GM21447 (cell line): ENCODE results near the gene YWHAE.
"Not testable (repeated sequence)": the region's sequence is repeated elsewhere in the genome, so short reads cannot be mapped to it uniquely, and the experiment has no call there.

Experiments
- ATAC-seq: cut with Tn5 transposase; IDR thresholded peaks from one replicate; pipeline ENCODE4 v1.9.1; 2021; ENCODE audit not compliant: unreplicated experiment

The YWHAE gene

DNA sequence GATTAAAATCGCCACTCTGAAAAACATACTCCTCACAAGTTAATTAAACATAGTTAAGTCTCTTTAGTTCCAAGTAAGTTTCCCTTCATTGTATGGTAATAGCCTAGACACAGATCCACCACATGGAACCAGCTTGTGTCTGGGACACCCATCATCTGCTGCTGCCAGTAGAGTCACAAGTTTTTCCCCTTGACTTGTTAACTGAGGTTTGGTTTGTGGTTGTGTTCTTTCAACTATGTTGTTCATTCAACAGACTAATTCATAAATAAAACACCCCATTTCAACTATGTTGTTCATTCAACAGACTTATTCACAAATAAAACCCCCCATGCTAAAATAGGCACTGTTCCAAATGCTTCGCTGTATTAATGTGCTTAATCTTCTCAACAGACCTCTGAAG lies 24.4 kb downstream of the YWHAE start:
- ATAC-seq, result no peak

DNA sequence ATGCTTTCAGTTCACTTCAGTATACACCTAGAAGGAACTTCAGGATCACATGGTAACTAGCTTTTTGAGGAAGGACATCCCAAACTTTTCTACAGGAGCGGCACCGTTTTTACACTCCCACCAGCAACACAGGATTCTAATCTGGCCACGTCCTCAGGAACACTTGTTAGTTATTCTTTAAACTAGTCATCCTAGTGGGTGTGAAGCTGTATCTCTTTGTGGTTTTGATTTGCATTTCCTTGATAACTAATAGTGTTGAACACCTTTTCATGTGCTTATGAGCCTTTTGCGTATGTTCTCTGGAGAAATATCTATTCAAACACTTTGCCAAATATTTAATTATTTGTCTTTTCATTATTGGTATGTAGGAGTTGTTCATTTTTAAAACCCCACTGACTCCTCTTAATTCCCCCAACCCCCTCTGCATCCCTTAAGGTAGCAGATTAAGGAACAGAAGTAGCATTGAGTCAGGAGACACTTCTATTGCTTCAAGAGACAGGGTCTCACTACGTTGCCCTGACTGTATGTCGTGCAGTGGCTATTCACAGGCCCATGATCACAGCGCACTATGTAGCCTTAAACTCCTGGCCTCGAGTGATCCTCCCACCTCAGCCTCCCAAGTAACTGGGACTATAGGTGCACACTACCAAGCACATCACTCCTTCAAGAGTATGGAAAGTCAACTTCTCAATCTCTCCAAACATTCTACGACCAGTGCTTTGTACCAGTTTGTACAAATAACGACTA lies 25.4 kb downstream of the YWHAE start:
- no peak for ATAC-seq

DNA sequence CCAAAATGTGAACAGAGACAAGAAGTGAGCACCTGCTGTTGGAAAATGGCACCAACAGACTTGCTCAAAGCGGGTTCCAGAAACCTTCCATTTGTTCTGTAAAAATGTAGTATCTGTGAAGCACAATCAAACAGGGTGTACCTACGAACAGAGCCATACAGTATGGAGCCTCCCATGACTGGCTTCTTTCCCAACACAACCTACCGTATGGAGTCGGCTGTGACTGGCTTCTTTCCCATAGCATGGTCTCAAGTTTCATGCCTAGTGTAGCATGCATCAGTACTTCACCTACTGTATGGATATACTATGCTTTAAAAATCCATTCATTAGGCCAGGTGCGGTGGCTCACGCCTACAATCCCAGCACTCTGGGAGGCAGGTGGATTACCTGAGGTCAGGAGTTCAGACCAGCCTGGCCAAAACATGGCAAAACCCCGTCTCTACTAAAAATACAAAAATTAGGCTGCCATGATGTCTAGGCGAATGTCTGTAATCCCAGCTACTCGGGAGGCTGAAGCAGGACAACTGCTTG lies 26.2 kb downstream of the YWHAE start:
- ATAC-seq, result no peak

DNA sequence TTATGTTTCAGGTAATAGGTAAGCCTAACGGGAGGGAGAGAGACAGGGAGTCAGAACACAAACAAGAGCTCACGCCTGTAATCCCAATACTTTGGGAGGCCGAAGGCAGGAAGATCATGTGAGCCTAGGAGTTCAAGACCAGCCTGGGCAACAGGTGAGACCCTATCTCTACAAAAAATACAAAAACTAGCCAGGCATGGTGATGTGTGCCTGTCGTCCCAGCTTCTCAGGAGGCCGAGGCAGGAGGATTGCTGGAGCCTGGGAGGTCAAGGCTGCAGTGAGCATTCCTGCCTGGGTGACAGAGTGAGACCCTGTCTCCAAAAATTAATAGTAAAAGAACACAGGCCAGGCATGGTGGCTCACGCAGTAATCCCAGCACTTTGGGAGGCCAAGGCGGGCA lies 27.4 kb downstream of the YWHAE start:
- no peak for ATAC-seq

DNA sequence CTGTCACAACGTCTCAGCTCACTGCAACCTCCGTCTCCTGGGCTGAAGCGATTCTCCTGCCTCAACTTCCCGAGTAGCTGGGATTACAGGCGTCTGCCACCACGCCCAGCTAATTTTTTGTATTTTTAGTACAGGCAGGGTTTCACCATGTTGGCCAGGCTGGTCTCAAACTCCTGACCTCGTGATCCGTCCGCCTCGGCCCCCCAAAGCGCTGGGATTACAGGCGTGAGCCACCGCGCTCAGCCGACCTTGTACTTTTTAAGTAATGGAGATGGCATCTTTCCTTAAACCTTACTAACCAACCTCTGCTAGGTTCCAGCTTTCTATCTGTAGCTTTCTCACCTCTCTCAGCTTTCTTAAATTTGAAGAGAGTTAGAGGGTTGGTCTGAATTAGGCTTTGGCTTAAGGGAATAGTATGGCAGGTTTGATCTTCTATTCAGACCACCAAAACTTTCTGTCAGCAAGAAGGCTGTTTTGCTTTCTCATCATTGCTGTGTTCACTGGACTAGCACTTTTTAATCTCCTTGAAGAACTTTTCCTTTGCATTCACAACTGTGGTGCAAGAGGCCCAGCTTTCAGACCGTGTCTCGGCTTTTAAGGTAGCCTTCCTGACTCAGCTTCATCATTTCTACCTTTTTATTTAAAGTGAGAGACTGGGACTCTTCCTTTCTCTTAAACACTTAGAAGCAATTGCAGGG lies 28.0 kb downstream of the YWHAE start:
- no peak for ATAC-seq

DNA sequence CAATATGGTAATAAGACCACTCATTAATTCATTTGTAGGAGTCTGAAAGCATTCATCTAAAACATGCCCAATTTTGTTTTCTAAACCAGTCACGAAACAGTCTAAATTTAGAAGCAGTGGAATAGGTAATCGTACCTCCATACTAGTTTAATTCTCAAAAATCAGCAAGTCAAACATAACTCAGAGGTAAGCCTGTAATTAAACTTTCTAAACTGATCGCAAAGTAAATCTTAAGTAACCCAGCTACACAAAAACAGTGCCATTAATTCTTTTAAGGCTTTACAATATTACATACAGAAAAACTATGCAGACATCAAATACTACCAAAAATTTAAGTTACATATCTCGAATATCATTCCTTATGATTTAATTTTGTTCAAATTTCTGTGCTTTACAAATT lies 31.4 kb downstream of the YWHAE start:
- no peak for ATAC-seq

DNA sequence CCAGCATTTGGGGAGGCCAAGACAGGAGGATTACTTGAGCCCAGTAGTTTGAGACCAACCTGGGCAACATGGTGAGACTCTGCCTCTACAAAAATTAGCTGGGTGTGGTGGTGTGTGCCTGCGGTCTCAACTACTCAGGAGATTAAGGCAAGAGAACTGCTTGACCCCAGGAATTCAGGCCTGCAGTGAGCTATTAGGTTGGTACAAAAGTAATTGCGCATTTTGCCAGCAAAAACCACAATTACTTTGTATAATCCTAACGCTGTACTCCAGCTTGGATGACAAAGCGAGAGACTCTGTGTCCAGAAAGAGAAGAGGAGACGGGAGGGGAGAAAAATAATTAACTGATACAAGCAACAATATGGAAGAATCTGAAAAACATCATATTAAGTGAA lies 32.7 kb downstream of the YWHAE start:
- no peak for ATAC-seq

DNA sequence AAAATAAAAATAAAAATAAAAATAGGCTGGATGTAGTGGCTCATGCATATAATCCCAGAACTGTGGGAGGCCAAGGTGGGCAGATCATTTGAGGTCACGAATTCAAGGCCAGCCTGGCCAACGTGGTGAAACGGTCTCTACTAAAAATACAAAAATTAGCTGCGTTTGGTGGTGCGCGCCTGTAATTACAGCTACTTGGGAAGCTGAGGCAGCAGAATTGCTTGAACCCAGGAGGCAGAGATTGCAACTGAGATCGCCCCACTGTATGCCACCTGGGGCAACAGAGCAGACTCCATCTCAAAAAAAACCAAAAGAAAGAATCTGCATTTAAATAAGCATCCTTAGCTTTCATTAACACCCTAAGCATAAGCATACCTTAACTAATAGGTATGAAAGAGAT lies 33.8 kb downstream of the YWHAE start:
- ATAC-seq, result no peak

DNA sequence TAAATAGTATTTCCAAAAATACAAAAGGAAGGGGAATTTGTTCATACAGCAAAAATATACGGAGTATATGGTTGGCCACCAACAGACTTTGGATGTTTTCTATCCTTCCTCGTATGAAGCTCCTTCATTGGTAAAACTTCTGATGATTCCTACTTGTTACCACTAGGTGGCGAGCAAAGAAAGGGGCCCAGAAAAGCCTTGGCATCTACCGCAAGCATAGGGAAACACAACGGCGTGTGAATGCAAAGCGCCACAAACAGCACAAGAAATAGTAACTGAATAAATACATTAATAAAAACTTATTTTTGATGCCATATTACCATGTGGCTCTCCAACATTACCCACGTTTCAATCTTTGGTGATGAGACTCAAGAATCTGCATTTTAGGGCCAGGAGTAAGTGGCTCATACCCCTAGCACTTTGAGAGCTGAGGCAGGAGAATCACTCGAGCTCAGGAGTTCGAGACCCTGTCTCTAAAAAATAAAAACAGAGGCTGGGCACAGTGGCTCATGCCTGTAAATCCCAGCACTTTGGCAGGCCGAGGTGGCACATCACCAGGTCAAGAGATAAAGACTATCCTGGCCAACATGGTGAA lies 34.5 kb downstream of the YWHAE start:
- ATAC-seq, result no peak

DNA sequence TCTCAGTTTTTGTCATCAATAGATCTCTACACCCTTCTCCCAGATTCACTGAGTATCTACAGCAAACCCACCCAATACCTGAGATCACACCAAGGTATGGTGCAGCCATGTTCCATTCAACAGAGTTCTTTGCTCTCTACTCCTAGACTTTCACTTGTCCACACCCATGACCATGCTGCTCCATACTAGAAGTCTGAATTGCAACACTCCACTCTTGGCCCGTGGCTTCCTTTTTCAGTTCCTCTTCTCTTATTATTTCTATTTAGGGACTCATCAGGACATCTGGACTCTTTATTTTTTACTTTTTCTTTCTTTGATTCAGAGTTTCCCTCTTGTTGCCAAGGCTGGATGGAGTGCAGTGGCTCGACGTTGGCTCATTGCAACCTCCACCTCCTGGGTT lies 37.1 kb downstream of the YWHAE start:
- peak; percentile 60 for ATAC-seq

DNA sequence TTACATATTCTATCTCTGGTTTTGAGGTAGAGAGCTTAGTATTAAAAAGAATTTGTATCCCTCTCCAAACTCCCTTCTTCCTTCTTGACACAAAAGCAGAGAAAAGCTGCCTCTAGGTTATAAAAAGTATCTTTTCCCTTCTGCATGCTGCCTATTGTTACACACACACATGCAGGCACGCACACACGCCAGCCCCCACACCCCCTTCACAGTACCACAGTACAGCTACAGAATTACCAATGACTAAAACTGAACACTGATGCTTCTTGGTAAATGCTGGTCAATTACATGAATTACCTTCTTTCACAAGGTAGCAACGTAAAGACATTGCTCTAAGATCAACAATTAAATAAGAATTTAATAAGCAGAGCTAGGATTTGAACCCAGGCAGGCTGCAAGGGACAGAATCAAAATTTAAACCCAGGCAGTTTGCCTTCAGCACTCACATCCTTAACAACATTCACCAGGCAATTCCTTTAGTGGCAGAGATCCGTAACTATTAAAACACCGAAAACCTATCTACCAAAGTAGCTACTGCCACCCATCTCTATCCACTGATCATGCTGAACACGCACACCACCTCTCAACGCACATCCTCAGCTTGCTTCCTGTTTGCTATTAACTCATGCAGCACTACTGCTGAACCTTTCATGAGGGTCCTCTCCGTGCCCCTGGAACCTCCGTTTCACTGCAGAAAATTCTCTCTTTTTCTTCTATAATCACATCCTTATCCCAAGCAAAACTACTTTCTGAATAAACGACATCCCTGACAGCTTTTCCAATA lies 37.8 kb downstream of the YWHAE start:
- ATAC-seq, result no peak

DNA sequence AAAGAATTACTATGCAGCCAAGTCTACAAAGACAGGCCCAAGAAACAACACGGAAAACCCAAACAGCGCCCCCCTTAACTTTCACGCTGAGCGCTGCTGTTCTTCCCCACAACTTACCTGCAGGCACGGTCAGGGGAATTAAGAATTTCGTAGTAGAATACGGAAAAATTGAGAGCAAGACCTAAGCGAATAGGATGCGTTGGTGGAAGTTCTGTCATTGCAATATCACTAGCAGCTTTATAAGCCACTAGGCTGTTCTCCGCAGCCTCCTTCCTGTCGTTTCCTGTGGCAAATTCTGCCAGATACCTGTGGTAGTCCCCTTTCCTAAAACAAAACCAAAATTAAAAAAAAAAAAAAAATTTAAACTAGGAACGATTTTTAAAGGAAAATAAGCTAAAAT lies 39.0 kb downstream of the YWHAE start:
- ATAC-seq, result no peak

DNA sequence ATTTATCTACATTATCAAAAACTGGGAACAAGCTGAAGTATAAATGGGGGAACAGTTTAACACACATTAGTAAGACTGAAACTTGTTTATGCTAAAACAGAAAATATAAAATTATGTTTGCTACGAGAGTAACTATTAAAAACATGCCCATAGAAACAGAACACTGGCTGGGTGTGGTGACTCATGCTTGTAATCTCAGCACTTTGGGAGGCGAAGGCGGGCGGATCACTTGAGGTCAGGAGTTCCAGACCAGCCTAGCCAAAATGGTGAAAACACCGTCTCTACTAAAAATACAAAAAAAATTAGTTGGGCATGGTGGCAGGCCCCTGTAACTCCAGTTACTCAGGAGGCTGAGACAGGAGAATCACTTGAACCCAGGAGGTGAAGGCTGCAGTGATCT lies 39.7 kb downstream of the YWHAE start:
- ATAC-seq, result not testable (repeated sequence)

DNA sequence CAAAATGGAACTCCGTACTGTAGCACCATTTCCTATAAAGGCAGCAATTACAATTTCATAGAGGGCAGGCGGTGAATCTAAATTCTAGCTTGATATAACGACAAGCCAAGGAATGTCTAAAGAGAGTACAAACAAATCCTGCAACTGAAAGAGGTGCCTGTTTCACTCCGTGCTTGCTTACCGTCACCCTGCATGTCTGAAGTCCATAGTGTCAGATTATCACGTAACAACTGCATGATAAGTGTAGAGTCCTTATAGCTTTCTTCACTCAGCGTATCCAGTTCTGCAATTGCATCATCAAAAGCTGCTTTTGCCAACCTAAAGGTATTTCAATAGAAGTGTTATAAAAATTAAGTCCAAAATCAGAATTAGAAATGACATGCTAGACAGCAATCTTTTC lies 46.0 kb downstream of the YWHAE start:
- ATAC-seq, result no peak

DNA sequence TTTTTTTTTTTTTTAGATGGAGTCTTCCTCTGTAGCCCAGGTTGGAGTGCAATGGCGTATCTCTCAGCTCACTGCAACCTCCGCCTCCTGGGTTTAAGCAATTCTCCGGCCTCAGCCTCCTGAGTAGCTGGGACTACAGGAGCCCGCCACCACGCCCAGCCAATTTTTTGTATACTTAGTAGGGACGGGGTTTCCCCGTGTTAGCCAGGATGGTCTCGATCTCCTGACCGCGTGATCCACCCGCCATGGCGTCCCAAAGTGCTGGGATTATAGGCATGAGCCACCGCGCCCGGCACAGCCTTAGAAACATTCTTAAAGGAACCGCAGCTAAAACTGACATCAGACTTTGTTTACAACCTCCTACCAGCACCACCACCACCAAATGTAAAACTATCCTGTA lies 47.5 kb downstream of the YWHAE start:
- ATAC-seq, result not testable (repeated sequence)

DNA sequence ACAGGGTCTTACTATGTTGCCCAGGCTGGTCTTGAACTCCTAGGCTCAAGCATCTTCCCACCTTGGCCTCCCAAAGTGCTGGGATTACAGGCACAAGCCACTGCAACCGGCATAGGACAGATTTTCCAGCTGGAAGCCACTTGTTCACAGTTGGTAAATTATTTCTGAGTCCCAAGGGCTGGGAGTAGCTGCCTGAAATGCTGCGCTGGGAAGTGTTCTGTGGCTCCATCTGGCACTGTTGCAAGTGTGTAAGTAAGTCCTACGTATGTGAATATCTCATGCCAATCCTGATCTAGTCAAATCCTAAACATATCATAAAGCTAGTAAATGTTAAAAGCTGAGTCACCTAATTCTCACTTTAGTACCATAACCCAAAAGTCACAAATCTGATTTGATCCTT lies 48.1 kb downstream of the YWHAE start:
- ATAC-seq, result no peak

DNA sequence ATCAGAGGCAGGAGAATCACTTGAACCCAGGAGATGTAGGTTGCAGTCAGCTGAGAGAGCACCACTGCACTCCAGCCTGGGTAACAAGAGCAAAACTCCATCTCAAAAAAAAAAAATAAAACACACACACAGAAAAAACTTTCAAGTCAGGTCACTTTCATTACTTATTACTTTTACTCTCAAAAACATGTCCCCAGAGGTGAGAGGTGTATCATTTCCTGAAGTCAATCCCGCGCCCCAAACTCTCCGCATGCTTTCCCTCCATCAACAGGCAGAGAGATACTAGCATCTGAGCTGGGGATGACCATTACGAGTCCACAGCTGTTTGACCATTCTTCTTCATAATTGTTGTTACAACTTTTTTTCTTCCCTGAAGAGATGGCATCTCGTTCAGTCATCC lies 48.7 kb downstream of the YWHAE start:
- ATAC-seq, result no peak

DNA sequence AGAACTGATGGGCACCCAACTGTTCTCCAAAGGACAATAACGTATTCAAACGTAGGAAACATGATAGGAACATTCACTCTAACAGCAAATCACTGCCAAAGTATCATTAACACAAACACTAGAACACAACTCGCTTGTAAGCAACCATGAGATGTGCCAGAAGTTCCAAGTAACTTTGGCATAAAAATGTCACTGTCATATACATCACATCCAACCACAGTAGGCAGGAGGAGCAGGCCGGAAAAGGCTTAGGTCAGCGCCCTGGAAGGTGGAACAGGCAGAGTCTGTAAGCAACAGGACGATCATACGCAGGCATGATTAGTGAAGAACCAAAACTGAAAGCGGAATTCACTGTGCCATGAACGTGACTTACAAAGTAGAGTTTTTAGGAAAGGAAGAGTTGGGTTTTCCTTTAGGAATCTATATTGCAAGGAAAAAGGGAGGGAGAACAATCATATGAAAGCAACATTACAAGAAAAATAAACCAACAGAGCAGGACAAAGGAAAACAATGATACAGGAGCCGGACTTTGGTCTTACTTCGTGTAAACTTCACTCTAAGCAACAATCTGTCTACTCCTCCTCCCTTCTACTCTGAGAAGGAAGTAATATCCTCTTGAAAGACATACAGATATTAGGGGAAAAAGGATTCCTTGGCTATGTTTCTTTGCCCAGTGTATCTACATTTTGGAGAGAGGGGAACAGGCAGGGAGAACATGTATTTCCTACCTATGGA lies 52.3 kb downstream of the YWHAE start:
- no peak for ATAC-seq

DNA sequence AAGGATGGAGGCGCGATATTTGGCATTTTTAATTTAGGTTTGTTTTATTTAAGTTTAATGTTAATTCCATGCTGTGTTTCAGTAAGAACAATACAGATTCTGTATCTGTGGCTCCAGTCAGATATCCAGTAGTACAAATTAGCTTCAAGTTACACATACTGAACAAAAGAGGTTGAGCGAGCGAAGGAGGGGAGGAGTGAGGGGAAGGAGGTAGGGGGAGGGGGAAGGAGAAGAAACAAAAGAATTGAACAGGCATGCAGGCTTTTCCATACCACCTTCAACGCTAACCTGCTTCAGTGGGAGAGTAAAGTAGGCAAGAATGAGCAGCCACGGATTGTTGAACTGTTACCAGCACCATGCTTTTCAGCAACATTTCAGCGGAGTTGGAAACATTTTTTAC lies 55.5 kb downstream of the YWHAE start:
- ATAC-seq, result no peak

DNA sequence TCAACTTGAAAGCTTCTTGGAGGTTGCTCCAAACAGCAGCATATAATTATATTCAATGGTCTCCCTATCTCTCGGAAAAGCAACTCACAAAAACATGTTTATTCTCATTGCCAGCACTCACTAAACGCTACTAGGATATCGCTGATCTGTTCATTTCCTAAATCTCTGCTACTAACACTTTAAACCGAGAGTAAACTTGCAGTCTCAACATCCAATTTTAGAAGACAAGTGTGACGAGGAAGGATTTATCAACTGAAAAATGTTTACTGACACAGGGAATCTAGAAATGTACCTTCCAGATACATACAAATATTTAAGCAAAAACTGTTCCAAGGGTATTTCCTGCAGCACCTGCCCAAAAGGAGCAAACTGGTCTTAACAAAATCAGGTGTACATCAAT lies 56.5 kb downstream of the YWHAE start:
- ATAC-seq, result no peak

DNA sequence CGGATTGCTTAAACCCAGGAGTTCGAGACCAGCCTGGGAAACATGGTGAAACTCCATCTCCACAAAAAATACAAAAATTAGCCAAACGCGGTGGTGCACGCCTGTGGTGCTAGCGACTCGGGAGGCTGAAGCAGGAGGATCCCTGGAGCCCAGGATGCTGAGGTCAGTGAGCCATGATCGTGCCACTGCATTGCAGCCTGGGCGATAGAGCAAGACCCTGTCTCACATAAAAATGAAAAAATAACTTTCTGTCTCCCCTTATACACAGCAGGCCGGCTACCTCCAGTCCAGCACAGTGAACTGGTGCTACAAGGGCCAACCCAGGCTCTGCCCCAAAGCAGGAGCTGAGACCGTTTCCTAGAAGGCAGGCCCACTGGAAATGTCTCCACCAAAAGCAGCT lies 59.7 kb downstream of the YWHAE start:
- ATAC-seq, result no peak
